H9 (cell line): Measurements from ENCODE around the gene GRIA1. TPM values are rescaled to one million over a fixed set of nuclear protein-coding genes. Genes with fewer than 3 reads are reported as not detected.

ENCODE experiments used
- DNase-seq: peaks from one replicate; pipeline ENCODE4 v3.0.0-alpha.2; 2017
- H2AFZ ChIP-seq: one replicate; pipeline ENCODE4 v1.6.1; 2013; ENCODE audit warnings: mild to moderate bottlenecking, low read length, control low read depth, moderate library complexity
- H2AK5ac ChIP-seq: 2 replicates; pipeline ENCODE4 v1.6.1; 2013; ENCODE audit warnings: low read length, control low read depth, mixed read lengths; ENCODE audit not compliant: insufficient read length
- H2BK120ac ChIP-seq: one replicate; pipeline ENCODE4 v1.6.1; 2013; ENCODE audit warnings: low read depth, mild to moderate bottlenecking, low read length, control low read depth, inconsistent platforms; ENCODE audit not compliant: poor library complexity, severe bottlenecking
- H2BK12ac ChIP-seq: 2 replicates; pipeline ENCODE4 v1.6.1; 2013; ENCODE audit warnings: low read length, control low read depth, mixed read lengths, low read depth; ENCODE audit not compliant: insufficient read length
- H2BK15ac ChIP-seq: 2 replicates; pipeline ENCODE4 v1.6.1; 2013; ENCODE audit warnings: low read depth, low read length, control low read depth
- H2BK20ac ChIP-seq: one replicate; pipeline ENCODE4 v1.6.1; 2013; ENCODE audit warnings: low read depth, mild to moderate bottlenecking, low read length, control low read depth, inconsistent platforms; ENCODE audit not compliant: poor library complexity, severe bottlenecking
- H2BK5ac ChIP-seq: 2 replicates; pipeline ENCODE4 v1.6.1; 2013; ENCODE audit warnings: low read length, control low read depth, mixed read lengths; ENCODE audit not compliant: insufficient read length
- H3K14ac ChIP-seq: 2 replicates; pipeline ENCODE4 v1.6.1; 2013; ENCODE audit warnings: low read length, control low read depth; ENCODE audit not compliant: insufficient read depth
- H3K18ac ChIP-seq: 2 replicates; pipeline ENCODE4 v1.6.1; 2013; ENCODE audit warnings: low read depth, mild to moderate bottlenecking, mixed read lengths, low read length, control low read depth; ENCODE audit not compliant: insufficient read length
- H3K23ac ChIP-seq: 2 replicates; pipeline ENCODE4 v1.6.1; 2013; ENCODE audit warnings: low read length, control low read depth, mixed read lengths, low read depth; ENCODE audit not compliant: insufficient read length
- H3K23me2 ChIP-seq: 2 replicates; pipeline ENCODE4 v1.6.1; 2013; ENCODE audit warnings: low read depth, mild to moderate bottlenecking, mixed read lengths, low read length, control low read depth; ENCODE audit not compliant: insufficient read length, poor library complexity, severe bottlenecking
- H3K27ac ChIP-seq: 2 replicates; pipeline ENCODE4 v1.5.1; 2013; ENCODE audit warnings: low read length, control low read depth, mixed read lengths, low read depth; ENCODE audit not compliant: insufficient read length
- H3K27me3 ChIP-seq: 2 replicates; pipeline ENCODE4 v1.6.1; 2013; ENCODE audit warnings: low read length, control low read depth, inconsistent platforms; ENCODE audit not compliant: insufficient read depth
- H3K4ac ChIP-seq: 2 replicates; pipeline ENCODE4 v1.6.1; 2013; ENCODE audit warnings: low read depth, mild to moderate bottlenecking, control low read depth, inconsistent platforms, low read length, moderate library complexity
- H3K4me1 ChIP-seq: 2 replicates; pipeline ENCODE4 v1.6.1; 2013; ENCODE audit warnings: low read length, control low read depth, inconsistent platforms; ENCODE audit not compliant: insufficient read depth
- H3K4me2 ChIP-seq: 2 replicates; pipeline ENCODE4 v1.6.1; 2013; ENCODE audit warnings: low read length, control low read depth, mixed read lengths; ENCODE audit not compliant: insufficient read length, insufficient read depth
- H3K56ac ChIP-seq: 2 replicates; pipeline ENCODE4 v1.6.1; 2013; ENCODE audit warnings: low read depth, mild to moderate bottlenecking, mixed read lengths, low read length, control low read depth; ENCODE audit not compliant: insufficient read length
- H3K79me1 ChIP-seq: 2 replicates; pipeline ENCODE4 v1.6.1; 2013; ENCODE audit warnings: low read depth, mild to moderate bottlenecking, moderate library complexity, low read length, control low read depth, inconsistent platforms; ENCODE audit not compliant: insufficient read depth, poor library complexity, severe bottlenecking
- H3K79me2 ChIP-seq: 2 replicates; pipeline ENCODE4 v1.6.1; 2013; ENCODE audit warnings: low read length, control low read depth, inconsistent platforms; ENCODE audit not compliant: insufficient read depth
- H3K9ac ChIP-seq: 2 replicates; pipeline ENCODE4 v1.6.1; 2013; ENCODE audit warnings: low read length, control low read depth, mixed read lengths; ENCODE audit not compliant: insufficient read length; ENCODE audit errors: extremely low read depth
- H3K9me3 ChIP-seq: one replicate; pipeline ENCODE4 v1.6.1; 2013; ENCODE audit warnings: low read depth, low read length, inconsistent platforms; ENCODE audit not compliant: control insufficient read depth
- H3T11ph ChIP-seq: one replicate; pipeline ENCODE4 v1.6.1; 2013; ENCODE audit warnings: mild to moderate bottlenecking, low read length, control low read depth, inconsistent platforms
- H4K20me1 ChIP-seq: one replicate; pipeline ENCODE4 v1.6.1; 2013; ENCODE audit not compliant: control insufficient read depth, insufficient read length, insufficient read depth
- H4K5ac ChIP-seq: 2 replicates; pipeline ENCODE4 v1.6.1; 2013; ENCODE audit warnings: low read depth, mild to moderate bottlenecking, mixed read lengths, low read length, control low read depth; ENCODE audit not compliant: insufficient read length
- H4K8ac ChIP-seq: replicated peaks from 2 replicates; pipeline ENCODE4 v1.6.1; 2013; ENCODE audit warnings: low read length, control low read depth, mixed read lengths, low read depth; ENCODE audit not compliant: insufficient read length
- H4K91ac ChIP-seq: 2 replicates; pipeline ENCODE4 v1.6.1; 2013; ENCODE audit warnings: low read depth, mild to moderate bottlenecking, moderate library complexity, mixed read lengths, low read length, control low read depth; ENCODE audit not compliant: insufficient read length
- H3K27ac Mint-ChIP-seq, 3 experiments: 2 replicates in 2 of 3; 3 replicates in 1 of 3; pipeline ENCODE4 v1.8.0; 2020 to 2021; ENCODE audit warnings: mixed read lengths in 3 of 3, mild to moderate bottlenecking in 1 of 3, moderate library complexity in 1 of 3
- H3K27me3 Mint-ChIP-seq: 2 replicates; pipeline ENCODE4 v1.8.0; 2021; ENCODE audit warnings: low read depth, mild to moderate bottlenecking, moderate library complexity, mixed read lengths
- H3K36me3 Mint-ChIP-seq, 3 experiments: 2 replicates in 2 of 3; 3 replicates in 1 of 3; pipeline ENCODE4 v1.8.0; 2020 to 2021; ENCODE audit warnings: low read depth in 3 of 3, mixed read lengths in 3 of 3; ENCODE audit not compliant: insufficient read depth in 1 of 3
- H3K4me1 Mint-ChIP-seq, 2 experiments: 2 replicates each; pipeline ENCODE4 v1.8.0; 2020; ENCODE audit warnings: mixed read lengths in 2 of 2
- H3K4me3 Mint-ChIP-seq, 2 experiments: 2 replicates in 1 of 2; 3 replicates in 1 of 2; pipeline ENCODE4 v1.8.0; 2020 to 2021; ENCODE audit warnings: mild to moderate bottlenecking in 2 of 2, mixed read lengths in 2 of 2, moderate library complexity in 1 of 2
- H3K9me3 Mint-ChIP-seq, 2 experiments: 2 replicates in 1 of 2; 3 replicates in 1 of 2; pipeline ENCODE4 v1.8.0; 2020; ENCODE audit warnings: mild to moderate bottlenecking in 2 of 2, mixed read lengths in 2 of 2, moderate library complexity in 1 of 2
- CTCF ChIP-seq: fragments of 200-600 bp; sonication (generic); conservative IDR thresholded peaks from 3 replicates; pipeline ENCODE4 v1.8.0; 2021; ENCODE audit warnings: antibody characterized with exemption, mild to moderate bottlenecking
- WGBS: extraction: QIAGEN DNeasy Blood & Tissue Kit; methylation state at CpG from one replicate; pipeline ENCODE4 v1.1.7; 2013; ENCODE audit warnings: missing lambda C conversion rate, low lambda C conversion rate, mixed read lengths; ENCODE audit not compliant: insufficient read length; ENCODE audit errors: extremely low coverage; 5-methylcytosine and 5-hydroxymethylcytosine counted together
- total RNA-seq: library from RNA; stranded (reverse); gene quantifications from 2 replicates; pipeline ENCODE4 v1.2.1, GENCODE V29; 2021

GRIA1 gene
- total RNA-seq, 1 experiment from 2014 or later: 0.52 TPM

- no peak overlapping the region for H2AFZ ChIP-seq
- no peaks in the 10 kb centered on the region for H3K36me3 Mint-ChIP-seq
- no peaks in the 10 kb centered on the region for H3K79me2 ChIP-seq
- H3K4me1 ChIP-seq: no peaks in the 10 kb centered on the region
- no peak overlapping the region for H4K91ac ChIP-seq
- H2BK20ac ChIP-seq: no peak overlapping the region
- no peak overlapping the region for H4K8ac ChIP-seq
- no peak overlapping the region for H3K27ac ChIP-seq
- H4K5ac ChIP-seq: no peak overlapping the region
- no peak overlapping the region for H3K4ac ChIP-seq
- no peak overlapping the region for H2BK12ac ChIP-seq
- DNase-seq: no peak
- H3K23me2 ChIP-seq: no peaks in the 10 kb centered on the region
- no CpG with 5 or more reads among the region's 2 CpGs for WGBS
- H2BK120ac ChIP-seq: no peak overlapping the region
- H3K9me3 Mint-ChIP-seq: no peaks in the 10 kb centered on the region
- no peak overlapping the region for H3K4me3 Mint-ChIP-seq
- no peaks in the 10 kb centered on the region for H4K20me1 ChIP-seq
- H3K18ac ChIP-seq: no peak overlapping the region
- H2AK5ac ChIP-seq: no peak overlapping the region
- no peak overlapping the region for H2BK5ac ChIP-seq
- 0 out of 2 replicates have a peak, but pooled peaks cover 2% of the 10 kb centered on the region for H3K27me3 Mint-ChIP-seq
- no peak overlapping the region for H3K4me2 ChIP-seq
- no peak overlapping the region for H3K27ac Mint-ChIP-seq
- H3K9ac ChIP-seq: no peak overlapping the region
- no peaks in the 10 kb centered on the region for H3K9me3 ChIP-seq
- H3K79me1 ChIP-seq: no peaks in the 10 kb centered on the region
- H3K4me1 Mint-ChIP-seq: no peaks in the 10 kb centered on the region
- TF ChIP-seq CTCF: no peak
- H3K56ac ChIP-seq: no peak overlapping the region
- H3K23ac ChIP-seq: no peak overlapping the region
- H3K14ac ChIP-seq: no peak overlapping the region
- no peak overlapping the region for H3T11ph ChIP-seq
- H2BK15ac ChIP-seq: no peak overlapping the region
- no peaks in the 10 kb centered on the region for H3K27me3 ChIP-seq
Measured at GRCh38 chr5:153818626-153819025, 328.2 kb downstream of the GRIA1 start.
